CD4-positive, alpha-beta T cell treated with Interleukin-12 subunit alpha and Interleukin-12 subunit beta, for 1 hour (primary cell): Measurements from ENCODE around the gene CAMTA1.
"Not testable (repeated sequence)": the region's sequence is repeated elsewhere in the genome, so short reads cannot be mapped to it uniquely, and the experiment has no call there.

Experiments used
- DNase-seq: peaks from one replicate; pipeline ENCODE4 v3.0.0-alpha.2; 2020

The CAMTA1 gene

GRCh38 chr1:6782151-6782550 is 3.1 kb upstream of the CAMTA1 start:
- DNase-seq, result no peak

- no peak for DNase-seq
These were observed 2.0 kb upstream of the CAMTA1 start for GRCh38 chr1:6783221-6783620.

- DNase-seq, result peak; percentile 19
These were observed 1.2 kb upstream of the CAMTA1 start for GRCh38 chr1:6783936-6784559.

GRCh38 chr1:6784560-6785317 is 515 bp upstream of the CAMTA1 start:
- peak; percentile 100 for DNase-seq

- DNase-seq, result peak; percentile 66
These were observed 663 bp downstream of the CAMTA1 start for GRCh38 chr1:6785728-6786505.

GRCh38 chr1:6788946-6789345 is 3.7 kb downstream of the CAMTA1 start:
- no peak for DNase-seq

GRCh38 chr1:6790146-6790545 is 4.9 kb downstream of the CAMTA1 start:
- no peak for DNase-seq

- peak; percentile 46 for DNase-seq
These were observed 8.9 kb downstream of the CAMTA1 start for GRCh38 chr1:6794164-6794563.

GRCh38 chr1:6795203-6795602 is 9.9 kb downstream of the CAMTA1 start:
- DNase-seq, result no peak

- no peak for DNase-seq
These were observed 10.4 kb downstream of the CAMTA1 start for GRCh38 chr1:6795661-6796060.

GRCh38 chr1:6796095-6796494 is 10.8 kb downstream of the CAMTA1 start:
- no peak for DNase-seq

GRCh38 chr1:6799499-6799898 is 14.2 kb downstream of the CAMTA1 start:
- no peak for DNase-seq

GRCh38 chr1:6800745-6801144 is 15.5 kb downstream of the CAMTA1 start:
- no peak for DNase-seq

- no peak for DNase-seq
These were observed 15.9 kb downstream of the CAMTA1 start for GRCh38 chr1:6801199-6801598.

GRCh38 chr1:6801966-6802365 is 16.7 kb downstream of the CAMTA1 start:
- no peak for DNase-seq

- no peak for DNase-seq
These were observed 17.2 kb downstream of the CAMTA1 start for GRCh38 chr1:6802454-6802853.

GRCh38 chr1:6802893-6803292 is 17.6 kb downstream of the CAMTA1 start:
- no peak for DNase-seq

GRCh38 chr1:6803357-6803756 is 18.1 kb downstream of the CAMTA1 start:
- no peak for DNase-seq

GRCh38 chr1:6805004-6805416 is 19.8 kb downstream of the CAMTA1 start:
- no peak for DNase-seq

GRCh38 chr1:6807782-6808181 is 22.5 kb downstream of the CAMTA1 start:
- DNase-seq, result no peak

GRCh38 chr1:6809461-6809860 is 24.2 kb downstream of the CAMTA1 start:
- DNase-seq, result no peak

GRCh38 chr1:6810146-6810734 is 25.0 kb downstream of the CAMTA1 start:
- not testable (repeated sequence) for DNase-seq

- no peak for DNase-seq
These were observed 26.3 kb downstream of the CAMTA1 start for GRCh38 chr1:6811583-6811982.

- no peak for DNase-seq
These were observed 27.9 kb downstream of the CAMTA1 start for GRCh38 chr1:6813165-6813564.
